ENCODE data around the gene TBC1D14. TPM values are rescaled to one million over a fixed set of nuclear protein-coding genes. Genes with fewer than 3 reads are reported as not detected.

TBC1D14 gene
- total and polyA plus RNA-seq, 9 of the 15 experiments (the other 6 are each of a cell fraction or from before 2014, with no cell fraction given), result 2.1 to 59.6 (median 44.8) TPM

DNA sequence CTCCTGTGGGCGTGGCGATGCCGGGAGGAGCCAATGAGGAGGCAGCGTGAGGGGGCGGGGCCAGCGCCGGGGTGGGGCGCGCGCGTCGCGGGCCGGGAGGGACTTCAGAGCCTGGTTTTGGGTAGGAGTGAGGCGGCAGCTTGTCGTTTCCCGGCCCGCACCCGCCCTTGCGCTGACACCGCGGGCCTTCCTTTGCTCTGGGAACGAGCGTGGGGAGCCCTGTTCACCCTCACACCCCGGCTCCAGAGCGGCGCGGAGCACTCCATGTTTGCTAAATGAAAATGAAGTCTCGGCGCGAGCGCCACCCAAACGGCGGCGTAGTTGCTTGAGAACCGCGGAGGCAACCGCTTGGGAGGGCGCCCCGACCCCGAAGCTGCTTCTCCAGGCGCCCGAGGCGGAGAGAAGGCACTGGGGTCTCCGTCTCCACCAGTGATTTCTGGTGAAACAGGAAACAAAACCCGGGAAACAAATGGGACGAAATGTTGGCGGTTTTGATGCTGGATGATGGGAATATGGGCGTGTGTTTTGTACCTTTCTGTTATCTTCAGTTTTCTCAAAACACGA lies 158.7 kb downstream of the TBC1D14 start:
- WGBS (ENCODE audit: insufficient coverage, low coverage, missing lambda C conversion rate), result under 1% methylated on average over 35 of the region's 50 CpGs
- in situ Hi-C loops (cut with MboI), result no loop called here
- TSS peak; percentile 97 for BruUV-seq (replicated peaks)
- Histone ChIP-seq H3K9me1 (ENCODE audit: control insufficient read depth, insufficient read depth, low read length) (no peaks in the 10 kb centered on the region), H3K9me3 (replicated peaks; ENCODE audit: control insufficient read depth, insufficient read depth, low read depth, low read length) (no peaks in the 10 kb centered on the region), H3K4me2 (ENCODE audit: insufficient read depth, low read length) (peak overlapping the region; percentile 80), H3K36me3 (ENCODE audit: control insufficient read depth, insufficient read depth, low read length) (peaks cover 32% of the 10 kb centered on the region), H3K79me2 (ENCODE audit: control insufficient read depth, insufficient read depth, low read length) (peaks cover 47% of the 10 kb centered on the region), H3K4me3 (peak overlapping the region; percentile 58), H3K9ac (ENCODE audit: insufficient read depth in 1 of 2, low read depth in 2 of 2, low read length in 2 of 2) (peak overlapping the region; percentile 70 to 96), H3K27ac (ENCODE audit: extremely low read depth, low read depth, low read length) (peak overlapping the region; percentile 76), H4K20me1 (replicated peaks; ENCODE audit: control insufficient read depth, insufficient read depth, low read length) (no peaks in the 10 kb centered on the region; the same call in 1 of the 2 replicates), H3K4me1 (replicated peaks in 1 of 2; ENCODE audit: control insufficient read depth in 2 of 2, insufficient read depth in 2 of 2, low read length in 2 of 2) (peaks cover 15 to 40% of the 10 kb centered on the region in 2 experiments; a peak in 4 of 5 replicates), H3K27me3 (ENCODE audit: control insufficient read depth in 2 of 2, insufficient read depth in 2 of 2, low read length in 2 of 2) (no peaks in the 10 kb centered on the region), H2AFZ (ENCODE audit: low read depth, low read length) (peak overlapping the region; percentile 70)
- DNase-seq (ENCODE audit: extremely low read depth in 1 of 4, low spot score in 3 of 4) (peak in 2 of 4 experiments; percentile 97 to 98), ATAC-seq (peak; percentile 90), FAIRE-seq (no peak)
- POLR2A ChIA-PET, result interaction anchor here (0.6 to 3.8 kb wide), 18 partner anchors 9 to 760 kb away, joined by 3 to 24 read pairs (median 4); no protein-coding TSS in a partner anchor
- CTCF ChIA-PET (ENCODE audit: low intra/inter-chr PET ratio), result no interaction called here
- intact Hi-C loops (cut with micrococcal nuclease), result loop anchor here (1.0 to 5.0 kb wide), 6 partner anchors 36 to 348 kb away; partner anchors contain the start of genes KIAA0232 and TBC1D14
- 0 out of 2 replicates have a peak, but pooled peaks have one; percentile 19 for TF ChIP-seq DNMT1 (IDR thresholded peaks at IDR 0.05)
- no peak for TF ChIP-seq FOXK2 (conservative IDR thresholded peaks at IDR 0.05 in 1 of 2, IDR thresholded peaks at IDR 0.05 in 1 of 2; ENCODE audit: low read depth in 2 of 2)
- peak; percentile 84 for TF ChIP-seq RBFOX2 (IDR thresholded peaks at IDR 0.05; ENCODE audit: low read depth, low read length)
- no peak for TF ChIP-seq NR2C1 (IDR thresholded peaks at IDR 0.05)
- TF ChIP-seq NR2C1 (tag; IDR thresholded peaks at IDR 0.05), result no peak
- TF ChIP-seq UBTF (IDR thresholded peaks at IDR 0.05; ENCODE audit: borderline replicate concordance in 1 of 2, low read depth in 2 of 2, low read length in 2 of 2), result peak; percentile 77 to 86; a peak in 3 of 4 replicates
- 0 out of 2 replicates have a peak, but pooled peaks have one; percentile 24 for TF ChIP-seq ZNF431 (CRISPR knock-in tag; IDR thresholded peaks at IDR 0.05)
- no peak for TF ChIP-seq CBX5 (IDR thresholded peaks at IDR 0.05; ENCODE audit: borderline replicate concordance, low read depth)
- TF ChIP-seq PCBP1 (IDR thresholded peaks at IDR 0.05; ENCODE audit: low read depth, low read length, poor library complexity, severe bottlenecking), result no peak
- no peak for TF ChIP-seq ZNF586 (CRISPR knock-in tag; conservative IDR thresholded peaks at IDR 0.05)
- peak; percentile 53; the same call in 1 of the 2 replicates for TF ChIP-seq EGR1 (conservative IDR thresholded peaks at IDR 0.05)
- no peak for TF ChIP-seq GTF2A2 (tag; IDR thresholded peaks at IDR 0.05)
- TF ChIP-seq SIN3A (IDR thresholded peaks at IDR 0.05; ENCODE audit: borderline replicate concordance in 2 of 2, control insufficient read depth in 1 of 2, low read depth in 2 of 2, low read length in 2 of 2), result peak; percentile 15 to 28; a peak in 1 of 4 replicates
- no peak for TF ChIP-seq HOXB6 (CRISPR knock-in tag; IDR thresholded peaks at IDR 0.05; ENCODE audit: borderline replicate concordance)
- TF ChIP-seq POLR2AphosphoS5 (IDR thresholded peaks at IDR 0.05; ENCODE audit: control insufficient read depth, insufficient read depth, low read depth, low read length), result peak; percentile 20; the same call in 1 of the 2 replicates
- TF ChIP-seq RFX7 (CRISPR knock-in tag; IDR thresholded peaks at IDR 0.05), result no peak
- TF ChIP-seq DACH1 (IDR thresholded peaks at IDR 0.05; ENCODE audit: partially characterized antibody), result no peak
- TF ChIP-seq ZNF140 (CRISPR knock-in tag; IDR thresholded peaks at IDR 0.05), result no peak
- no peak for TF ChIP-seq BRD4 (IDR thresholded peaks at IDR 0.05)
- no peak; a peak in 1 of 4 replicates for TF ChIP-seq TBL1XR1 (IDR thresholded peaks at IDR 0.05; ENCODE audit: low read length in 2 of 2)
- peak; percentile 52; the same call in 1 of the 2 replicates for TF ChIP-seq KAT7 (CRISPR knock-in tag; IDR thresholded peaks at IDR 0.05; ENCODE audit: borderline replicate concordance)

All from K562 (cell line).